Measurements from ENCODE around the gene MAP2K7.

The MAP2K7 gene

DNA sequence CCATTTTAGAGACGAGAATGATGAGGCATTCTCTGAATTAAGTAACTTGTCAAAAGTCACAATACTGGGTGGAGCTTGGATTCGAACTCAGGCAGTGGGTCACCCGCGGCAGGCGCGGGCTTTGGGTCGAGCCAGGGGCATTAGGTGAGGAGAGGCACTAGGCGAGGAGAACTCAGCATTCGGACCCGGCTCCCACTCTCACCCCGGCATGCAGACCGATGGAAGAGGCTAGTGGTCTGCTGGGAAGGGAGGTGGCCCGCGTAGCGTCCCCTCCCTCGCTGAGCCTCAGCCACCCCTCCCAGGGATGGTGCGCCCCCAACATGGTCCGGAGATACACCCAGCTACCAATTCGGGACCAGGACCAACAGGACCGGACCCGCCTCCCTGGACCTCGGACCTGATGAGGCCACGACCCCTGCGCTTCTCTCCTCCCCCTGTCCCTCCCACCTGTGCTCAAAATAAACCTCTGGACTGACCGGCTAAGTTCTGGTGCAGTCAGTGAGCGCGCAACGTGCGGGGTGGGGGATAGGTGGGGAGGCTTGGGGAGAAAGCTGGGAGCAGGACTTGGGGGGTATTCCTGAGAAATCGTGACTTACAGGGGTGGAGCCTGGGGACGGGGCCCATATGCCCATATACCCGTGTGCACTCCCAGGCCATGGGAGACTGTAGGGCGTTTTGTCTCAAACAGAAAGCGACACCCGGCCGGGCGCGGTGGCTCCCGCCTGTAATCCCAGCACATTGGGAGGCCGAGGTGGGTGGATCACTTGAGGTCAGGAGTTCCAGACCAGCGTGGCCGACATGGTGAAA lies 15.1 kb downstream of the MAP2K7 start:
- DNase-seq (ENCODE audit: low read depth in 2 of 2) = no peak

DNA sequence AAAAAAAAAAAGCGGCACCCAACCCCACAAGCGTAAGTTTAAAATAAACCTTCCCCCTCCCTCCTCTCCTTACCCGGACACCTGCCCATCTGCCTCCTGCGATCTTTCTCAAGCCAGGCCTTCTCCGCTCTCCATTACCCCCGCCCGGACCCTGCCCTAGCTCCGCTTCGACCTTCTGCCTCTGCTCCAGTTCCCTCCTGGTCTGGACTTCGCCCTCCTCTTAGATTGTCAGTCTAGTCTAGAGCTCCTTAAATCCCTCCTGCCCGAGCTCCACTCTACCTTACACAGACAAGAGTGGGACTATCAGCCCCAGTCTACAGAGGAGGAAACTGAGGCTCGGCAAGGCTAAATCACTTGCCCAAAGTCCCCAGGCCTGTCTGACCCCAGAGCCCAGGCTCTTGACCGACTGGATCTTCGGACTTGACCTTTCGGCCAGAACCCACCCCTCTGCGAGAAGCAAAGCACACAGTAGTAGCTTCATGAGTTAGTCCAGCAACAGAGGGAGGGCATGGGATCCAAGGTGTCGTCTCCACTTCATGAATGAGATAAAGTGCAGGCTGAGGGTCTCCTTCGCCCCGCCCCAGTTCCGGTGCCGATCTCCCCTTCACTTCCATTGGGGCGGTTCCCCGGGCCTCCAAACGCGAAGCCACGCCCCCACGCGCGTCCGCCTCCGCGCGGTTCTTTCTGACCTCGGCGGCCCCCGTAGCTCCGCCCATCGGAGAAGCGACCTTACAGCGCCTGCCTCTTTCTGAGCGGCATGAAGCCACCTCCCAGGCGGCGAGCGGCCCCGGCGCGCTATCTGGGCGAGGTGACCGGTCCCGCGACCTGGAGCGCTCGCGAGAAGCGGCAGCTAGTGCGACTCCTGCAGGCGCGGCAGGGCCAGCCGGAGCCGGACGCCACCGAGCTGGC lies 16.2 kb downstream of the MAP2K7 start, which contains the start of gene SNAPC2:
TSS of gene SNAPC2 (plus strand) at position 729 of the 909 bp plus-strand sequence. CDS start at position 758, 29 bp downstream.
- DNase-seq (ENCODE audit: low read depth in 2 of 2) = peak; percentile 91 to 92

DNA sequence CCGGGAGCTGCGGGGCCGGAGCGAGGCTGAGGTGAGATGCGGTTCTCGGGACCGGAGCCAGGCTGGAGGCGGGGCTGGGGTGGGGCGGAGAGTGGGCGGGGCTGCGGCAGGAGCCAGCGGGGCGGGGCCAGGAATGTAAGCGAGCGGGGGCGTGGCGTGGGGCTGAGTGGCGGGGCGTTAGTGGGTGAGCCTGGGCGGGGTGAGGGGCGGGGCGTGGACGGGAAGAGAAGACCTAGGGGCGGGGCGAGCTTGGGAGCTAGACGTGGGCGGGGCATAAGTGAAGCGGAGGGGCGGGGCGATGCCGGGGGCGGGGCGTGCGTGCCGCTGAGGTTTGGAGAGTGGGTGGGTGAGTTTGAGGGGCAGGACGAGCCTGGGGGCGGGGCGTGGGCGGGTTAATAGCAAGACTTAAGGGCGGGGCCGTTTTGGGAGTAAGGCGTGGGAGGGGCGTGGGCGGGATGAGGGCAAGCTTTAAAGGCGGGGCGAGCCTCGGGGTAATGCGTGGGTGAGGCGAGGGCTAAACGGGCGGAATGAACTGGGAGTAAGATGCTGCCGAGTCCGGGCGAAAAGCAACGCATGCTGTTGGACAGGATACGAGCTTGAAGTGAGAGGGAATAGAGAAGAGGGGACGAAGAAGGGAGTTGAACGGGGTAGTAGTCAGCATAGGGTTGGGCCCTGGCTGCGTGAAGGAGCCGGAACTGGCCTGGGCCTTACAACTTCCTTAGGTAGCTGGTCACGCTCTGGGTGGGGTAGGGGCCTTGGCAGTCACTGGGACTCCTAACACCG lies 17.0 kb downstream of the MAP2K7 start:
- DNase-seq (ENCODE audit: low read depth in 2 of 2) = peak; percentile 97 to 99

DNA sequence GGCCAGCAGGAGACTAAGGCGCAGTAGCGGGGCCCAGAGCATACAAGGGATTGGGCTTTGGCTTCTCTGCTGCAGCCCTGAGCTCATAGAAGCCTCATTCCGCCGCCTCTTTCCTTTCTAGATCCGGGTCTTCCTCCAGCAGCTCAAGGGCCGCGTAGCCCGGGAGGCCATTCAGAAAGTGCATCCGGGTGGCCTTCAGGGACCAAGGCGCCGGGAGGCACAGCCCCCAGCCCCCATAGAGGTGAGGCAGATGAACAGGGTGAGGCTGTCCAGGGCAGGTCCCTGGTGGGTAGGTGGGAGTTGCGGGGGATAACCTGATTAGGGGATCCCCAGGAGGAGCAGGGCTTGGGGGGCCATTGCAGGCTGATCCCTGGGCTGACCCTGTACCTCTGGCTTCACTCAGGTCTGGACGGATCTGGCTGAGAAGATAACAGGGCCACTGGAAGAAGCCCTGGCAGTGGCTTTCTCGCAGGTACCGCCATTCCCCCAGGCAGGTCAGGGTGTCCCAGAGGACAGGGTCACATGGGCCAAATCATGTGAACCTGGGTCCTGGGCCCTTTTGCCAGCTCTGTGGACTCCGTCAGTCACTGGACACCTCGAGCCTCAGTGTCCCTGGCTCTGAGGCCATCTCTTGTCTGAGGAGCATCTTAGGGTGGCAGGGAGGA lies 17.8 kb downstream of the MAP2K7 start:
- DNase-seq (ENCODE audit: low read depth in 2 of 2) = no peak

DNA sequence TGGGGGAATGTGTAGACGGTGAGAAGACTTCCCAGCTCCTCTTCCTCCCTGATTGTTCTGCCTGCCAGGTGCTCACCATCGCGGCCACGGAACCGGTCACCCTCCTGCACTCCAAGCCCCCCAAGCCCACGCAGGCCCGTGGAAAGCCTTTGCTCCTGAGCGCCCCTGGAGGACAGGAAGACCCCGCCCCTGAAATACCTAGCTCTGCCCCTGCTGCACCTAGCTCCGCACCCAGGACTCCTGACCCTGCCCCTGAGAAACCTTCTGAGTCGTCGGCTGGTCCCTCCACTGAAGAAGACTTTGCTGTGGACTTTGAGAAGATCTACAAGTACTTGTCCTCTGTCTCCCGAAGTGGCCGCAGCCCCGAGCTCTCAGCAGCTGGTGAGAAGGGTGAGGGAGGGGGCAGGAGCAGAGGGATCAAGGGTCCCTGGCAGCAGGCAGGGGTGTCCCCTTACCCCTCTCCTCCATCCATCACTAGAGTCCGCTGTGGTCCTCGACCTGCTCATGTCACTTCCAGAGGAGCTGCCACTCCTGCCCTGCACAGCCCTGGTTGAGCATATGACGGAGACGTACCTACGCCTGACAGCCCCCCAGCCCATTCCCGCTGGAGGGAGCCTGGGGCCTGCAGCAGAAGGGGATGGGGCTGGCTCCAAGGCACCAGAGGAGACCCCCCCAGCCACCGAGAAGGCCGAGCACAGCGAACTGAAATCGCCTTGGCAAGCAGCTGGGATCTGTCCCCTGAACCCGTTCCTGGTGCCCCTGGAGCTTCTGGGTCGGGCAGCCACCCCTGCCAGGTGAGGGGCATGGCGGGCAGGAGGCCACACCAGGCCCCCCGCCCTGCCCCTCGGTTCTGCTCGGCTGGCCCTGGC lies 18.5 kb downstream of the MAP2K7 start:
- DNase-seq (ENCODE audit: low read depth in 2 of 2) = no peak

DNA sequence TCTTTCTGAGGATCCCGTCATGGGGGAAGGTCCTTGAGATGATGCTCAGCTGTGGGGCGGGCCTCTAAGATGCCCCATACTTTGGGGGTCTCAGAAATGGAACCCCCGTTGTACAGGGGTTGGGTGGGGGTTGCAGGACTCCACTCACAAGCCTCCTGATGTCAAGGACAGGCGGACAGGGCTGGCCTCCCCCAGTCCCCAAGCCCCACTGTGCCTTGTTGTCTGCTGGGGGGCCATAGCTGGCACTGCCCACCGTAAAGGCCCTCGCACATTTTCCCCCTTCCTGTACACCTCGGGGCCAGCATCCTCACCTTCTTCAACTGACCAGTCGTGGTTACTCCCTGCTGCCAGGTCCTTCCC lies 19.1 kb downstream of the MAP2K7 start:
- DNase-seq (ENCODE audit: low read depth in 2 of 2) = no peak

DNA sequence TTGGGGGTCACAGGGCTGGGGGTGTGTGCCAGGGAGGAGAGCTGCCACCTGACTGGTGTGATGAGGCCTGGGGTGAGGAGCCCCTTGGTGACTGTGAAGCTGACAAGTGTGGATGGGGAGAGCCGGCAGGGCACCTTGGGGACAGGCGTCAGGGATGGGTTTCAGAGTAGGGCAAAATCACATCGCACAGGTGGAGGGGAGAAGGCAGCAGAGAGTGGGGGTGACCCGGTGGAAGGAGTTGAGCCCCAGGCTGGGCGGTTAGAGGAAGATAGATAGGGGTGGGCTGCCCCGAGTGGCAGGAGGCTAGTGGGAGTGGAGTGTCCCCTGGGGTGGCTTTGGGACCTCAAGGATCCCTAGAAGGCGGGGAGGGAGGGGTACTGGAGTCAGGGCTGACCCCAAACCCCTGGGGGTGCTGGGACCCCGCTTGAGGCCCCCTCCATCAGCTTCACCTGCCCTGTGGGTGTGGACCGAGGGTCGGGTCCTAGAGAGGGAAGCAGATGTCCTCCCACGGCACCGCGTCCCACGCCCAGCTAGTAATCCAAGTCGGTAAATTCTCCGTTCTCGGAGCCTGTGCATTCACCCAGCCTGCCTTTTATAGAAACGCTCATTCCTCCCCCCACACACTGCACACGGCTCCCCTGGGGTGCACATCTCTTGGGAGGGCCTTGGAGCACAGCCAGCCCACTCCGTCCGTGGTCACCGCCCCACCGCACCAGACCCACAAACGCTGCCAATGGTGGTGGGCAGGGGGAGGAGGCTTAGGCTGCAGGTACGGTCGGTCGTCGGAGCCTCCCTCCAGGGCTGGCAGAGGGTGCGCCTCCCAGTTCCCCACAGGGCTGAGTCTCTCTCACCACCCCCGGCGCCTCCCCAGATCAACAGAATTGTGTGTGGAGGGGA lies 19.9 kb downstream of the MAP2K7 start:
- no peak for DNase-seq (ENCODE audit: low read depth in 2 of 2)

DNA sequence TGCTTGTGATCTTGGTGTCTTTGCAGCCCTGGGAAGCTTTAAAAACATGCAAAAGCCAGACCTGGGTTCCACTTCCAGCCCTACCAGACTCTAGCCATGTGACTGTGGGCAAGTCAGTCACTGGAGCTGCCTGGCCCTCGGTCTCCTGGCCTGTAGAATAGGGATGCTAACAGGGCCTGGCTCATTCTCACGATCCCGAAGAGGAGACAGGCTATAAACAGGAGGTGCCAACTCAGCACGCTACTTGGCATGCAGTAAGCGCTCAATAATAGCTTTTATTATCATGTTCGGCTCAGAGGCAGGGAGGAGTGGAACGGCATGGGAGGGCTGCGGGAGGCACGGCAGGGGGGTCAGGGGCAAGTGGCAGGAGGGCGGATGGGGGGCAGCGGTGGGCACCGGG lies 20.6 kb downstream of the MAP2K7 start:
- no peak for DNase-seq (ENCODE audit: low read depth in 2 of 2)

DNA sequence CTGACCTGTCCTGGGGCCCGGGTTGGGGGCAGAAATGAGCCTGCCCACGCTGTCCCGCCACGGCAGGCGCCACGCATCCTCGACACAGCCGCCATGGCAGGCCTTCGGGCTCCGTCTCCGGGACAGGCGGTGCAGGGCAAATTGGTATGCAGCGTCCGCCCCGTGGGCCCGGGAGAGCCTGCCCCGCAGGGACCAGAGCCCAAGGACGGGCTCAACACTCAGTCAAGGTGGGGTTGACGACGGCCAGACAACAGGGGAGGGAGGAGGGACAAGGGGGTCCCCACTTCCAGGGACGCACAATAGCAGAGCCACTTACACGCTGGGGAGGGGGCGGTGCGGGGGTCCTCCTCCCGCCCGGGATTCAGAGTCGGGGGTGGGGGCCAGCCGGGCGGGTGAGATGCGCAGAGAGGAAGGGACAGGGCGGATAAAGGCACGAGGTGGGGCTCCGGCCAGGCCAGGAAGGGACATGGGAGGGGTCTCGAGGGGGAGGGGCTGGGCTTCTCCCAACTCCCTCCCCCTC lies 21.0 kb downstream of the MAP2K7 start:
- no peak for DNase-seq (ENCODE audit: low read depth in 2 of 2)

DNA sequence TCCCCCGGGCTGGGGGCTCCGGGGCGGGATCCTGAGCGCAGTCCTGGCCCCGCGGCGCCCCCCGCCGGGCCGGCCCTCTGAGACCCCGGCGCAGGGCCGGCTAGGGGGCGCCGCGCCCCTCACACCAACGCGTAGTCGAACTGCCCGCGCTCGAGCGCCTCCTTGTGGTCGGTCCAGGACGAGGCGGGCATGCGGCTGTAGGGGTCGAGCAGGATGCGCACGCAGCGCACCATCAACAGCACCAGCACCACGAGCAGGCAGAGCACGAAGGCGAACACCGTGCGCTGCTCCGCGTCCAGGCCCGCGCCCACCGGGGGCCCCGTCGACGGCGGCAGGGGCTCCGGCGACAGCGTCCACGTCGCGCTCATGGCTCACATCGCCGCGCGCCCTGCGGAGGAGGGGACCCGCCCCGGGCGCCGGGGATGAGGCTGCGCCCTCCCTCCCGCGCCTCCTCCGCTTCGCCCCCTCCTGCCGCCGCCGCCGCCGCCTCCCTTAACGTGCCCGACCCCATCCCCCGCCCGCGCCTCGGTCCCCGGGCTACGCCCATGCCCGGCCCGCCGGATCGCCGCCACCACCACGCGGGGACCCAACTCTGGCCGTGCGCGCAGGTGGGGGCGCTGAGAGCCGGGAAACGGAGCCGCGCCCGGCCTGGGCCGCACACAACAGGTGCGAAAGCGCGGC lies 21.6 kb downstream of the MAP2K7 start:
- DNase-seq (ENCODE audit: low read depth in 2 of 2) = peak; percentile 55 to 57

DNA sequence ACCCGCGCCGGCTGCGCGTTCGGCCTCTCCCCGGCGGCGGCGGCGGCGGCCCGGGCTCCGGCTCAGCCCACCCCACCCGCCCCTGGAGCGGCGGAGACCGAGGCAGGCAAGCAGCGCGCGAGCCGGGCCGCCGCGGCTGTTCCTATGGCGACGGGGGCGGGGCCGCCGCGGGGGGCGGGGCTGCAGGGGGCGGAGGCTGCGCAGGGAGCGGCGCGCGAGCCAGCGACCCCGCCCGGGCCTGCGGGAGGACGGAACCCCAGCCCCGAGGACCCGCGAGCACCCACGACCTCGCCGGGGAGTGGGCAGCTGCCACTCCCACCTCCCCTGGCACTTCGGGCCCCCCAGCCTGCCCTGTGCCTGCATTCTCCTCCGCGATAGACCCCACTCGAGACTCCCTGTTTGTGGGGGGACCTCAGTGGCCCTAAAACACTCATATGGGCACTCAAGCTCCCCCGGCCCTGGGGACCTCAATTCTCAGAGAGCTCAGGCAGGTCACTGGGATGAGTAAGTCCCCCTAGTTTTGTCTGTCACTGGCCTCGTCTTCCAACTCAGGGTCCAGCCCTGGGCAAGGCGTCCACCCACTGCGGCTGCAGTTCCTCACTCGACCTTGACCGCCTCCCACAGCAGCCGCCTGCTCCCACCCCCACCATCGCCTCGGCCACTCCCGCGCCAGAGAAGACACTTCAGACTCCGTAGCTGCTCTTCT lies 22.5 kb downstream of the MAP2K7 start, which contains the start of gene CTXN1:
TSS of gene CTXN1 (minus strand) at position 115 of the 706 bp plus-strand sequence. CDS start 597 bp downstream, outside the sequence.
- peak; percentile 42 to 57 for DNase-seq (ENCODE audit: low read depth in 2 of 2)

DNA sequence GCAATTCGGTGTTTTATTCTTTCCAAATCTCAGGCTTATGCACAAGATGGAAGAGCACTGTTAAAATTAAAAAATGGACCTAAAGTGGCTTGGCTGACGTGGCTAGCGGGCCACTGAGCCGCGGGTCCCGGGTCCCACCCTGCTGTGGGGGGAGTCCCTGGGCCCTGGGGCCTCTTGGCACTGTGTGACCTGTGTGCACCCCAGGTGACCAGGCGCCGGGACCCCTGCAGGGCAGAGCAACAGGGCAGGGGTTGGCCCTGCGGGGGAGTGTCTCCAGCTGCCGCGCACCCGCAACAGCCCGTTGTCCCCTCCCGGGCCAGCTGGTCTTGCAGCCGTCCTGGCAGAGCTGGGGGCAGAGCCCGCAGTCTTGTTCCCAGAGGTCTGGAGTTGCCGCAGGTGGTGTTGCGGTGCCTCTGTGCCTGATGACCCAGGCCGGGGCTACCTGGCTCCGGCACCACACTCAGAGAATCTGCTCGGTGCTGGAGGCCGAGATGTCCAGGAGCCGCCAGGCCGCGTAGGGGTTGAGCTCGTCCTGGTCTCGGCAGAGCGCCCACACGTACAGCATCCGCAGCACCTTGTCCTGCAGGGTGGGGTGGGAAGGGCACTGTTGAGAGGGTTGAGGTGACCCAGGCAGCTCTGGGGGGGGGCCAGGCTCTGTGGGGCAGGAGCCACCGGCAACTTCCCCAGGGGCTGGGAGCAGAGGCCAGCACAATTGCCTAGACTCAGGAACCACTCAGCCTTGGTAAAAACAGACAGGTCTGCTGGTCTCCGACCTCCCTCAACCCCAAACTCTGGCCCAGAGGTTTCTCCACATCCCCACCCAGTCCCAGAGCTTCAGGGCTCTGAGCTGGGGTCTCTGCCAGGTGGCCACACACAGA lies 23.3 kb downstream of the MAP2K7 start:
- no peak for DNase-seq (ENCODE audit: low read depth in 2 of 2)

DNA sequence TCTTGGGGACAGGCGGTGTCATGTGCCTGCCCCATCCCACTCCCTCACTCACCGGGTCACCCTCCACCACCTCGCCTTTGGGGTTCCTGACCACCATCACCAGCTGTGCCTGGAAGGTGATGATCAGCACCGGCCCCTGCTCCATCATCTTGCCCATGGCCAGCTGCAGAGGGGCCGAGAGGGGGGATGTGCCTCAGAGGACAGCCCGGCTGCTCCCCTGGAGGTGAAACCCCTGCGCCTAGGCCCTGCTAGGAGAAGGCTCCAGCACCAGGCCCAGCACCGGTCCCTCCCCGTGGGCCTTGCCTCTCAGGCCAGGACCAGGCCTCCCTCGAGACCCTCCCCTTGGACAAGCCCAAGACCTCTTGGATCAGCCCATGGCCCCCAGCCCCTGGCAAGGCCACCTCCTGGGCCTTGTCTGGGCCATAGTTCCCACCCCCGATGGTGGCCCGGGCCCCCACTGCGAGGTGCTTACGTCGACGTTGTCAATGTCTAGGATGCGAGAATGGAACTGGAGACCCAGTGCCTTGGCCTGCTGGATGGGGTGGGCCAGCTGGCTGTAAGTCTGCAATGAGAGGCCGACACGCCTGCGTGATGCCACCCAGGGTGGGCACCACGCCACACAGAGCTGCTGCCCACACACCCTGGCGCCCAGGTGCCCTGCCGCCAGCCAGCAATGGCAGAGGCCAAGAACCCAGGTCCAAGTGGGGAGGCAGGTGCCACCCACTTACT lies 24.1 kb downstream of the MAP2K7 start:
- no peak for DNase-seq (ENCODE audit: low read depth in 2 of 2)

DNA sequence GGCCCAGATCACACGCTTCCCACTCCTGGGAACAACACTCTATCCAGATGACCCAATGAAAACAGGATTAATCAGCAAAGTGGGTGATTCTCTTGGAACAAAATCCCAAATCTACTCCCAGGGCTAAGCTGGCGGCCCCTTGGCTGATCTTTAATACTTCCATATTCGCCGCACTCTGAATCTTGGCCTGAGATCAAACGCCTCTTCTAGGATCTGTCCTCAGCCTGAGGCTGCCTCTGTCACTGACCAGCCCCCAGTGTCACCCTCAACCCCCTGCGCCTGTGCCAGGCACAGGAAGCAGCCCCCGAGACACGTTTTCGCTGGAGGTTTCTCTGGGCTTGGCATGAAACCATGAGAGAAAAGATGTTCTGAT lies 24.6 kb downstream of the MAP2K7 start:
- DNase-seq (ENCODE audit: low read depth in 2 of 2) = no peak

DNA sequence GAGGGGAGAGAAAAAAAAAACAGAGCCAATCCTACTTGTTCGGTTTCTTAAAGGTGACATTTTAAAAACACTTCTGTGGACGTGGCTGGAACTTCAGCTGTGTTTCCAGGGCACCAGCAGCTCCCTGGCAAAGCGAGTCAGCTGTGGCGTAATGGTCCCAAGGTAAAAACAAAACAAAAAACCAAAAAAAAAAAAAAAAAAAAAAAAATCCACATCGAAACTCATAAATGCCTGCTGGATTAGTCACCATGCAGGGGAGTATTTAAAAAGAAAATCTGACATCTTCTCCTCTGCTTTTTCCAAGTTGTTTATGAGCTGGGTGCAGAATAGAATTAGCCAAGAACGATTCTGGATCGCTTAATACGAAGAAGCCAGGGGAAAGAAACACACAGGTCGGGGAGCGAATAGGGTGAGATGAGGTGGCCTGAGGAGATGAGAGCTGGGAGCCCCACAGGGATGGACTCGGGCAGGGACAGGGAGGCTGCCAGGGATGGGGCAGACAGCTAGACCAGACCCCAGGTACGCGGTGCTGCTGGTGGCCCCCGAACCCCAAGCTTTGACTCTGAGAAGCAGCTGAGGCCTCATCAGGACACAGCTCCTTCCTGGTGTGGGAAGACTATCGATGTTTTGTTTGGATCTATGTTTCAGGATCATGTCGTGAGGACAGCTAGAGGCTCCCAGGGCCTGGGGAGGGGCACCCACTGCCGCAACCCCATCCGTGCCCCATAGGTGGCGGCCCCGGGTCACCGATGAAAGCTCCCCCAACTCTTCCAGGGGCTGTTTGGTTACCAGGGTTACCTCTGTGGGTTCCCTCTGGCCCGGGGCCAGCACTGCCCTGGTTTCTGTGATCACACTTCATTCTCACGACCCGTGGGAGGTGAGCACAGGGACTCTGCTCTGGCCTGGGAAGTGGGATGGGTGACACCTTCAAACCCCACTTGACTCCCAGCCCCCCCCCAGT lies 25.3 kb downstream of the MAP2K7 start:
- DNase-seq (ENCODE audit: low read depth in 2 of 2) = no peak
